D721Med (cell line): Measurements from ENCODE around the gene ARL16.

Experiments
- DNase-seq: peaks from one replicate; pipeline ENCODE4 v3.0.0; 2011; ENCODE audit warnings: low spot score; ENCODE audit not compliant: insufficient read length
- FAIRE-seq: peaks from 2 replicates; lab custom pipeline; 2011; peaks lifted over from hg19 to GRCh38; lab: Jason Lieb, UNC
- CTCF ChIP-seq: IDR thresholded peaks from 2 replicates; pipeline ENCODE4 v1.5.1; 2012; ENCODE audit warnings: mild to moderate bottlenecking, control low read depth; ENCODE audit not compliant: insufficient read depth; ENCODE audit errors: missing control alignments

ARL16 gene

GRCh38 chr17:81705518-81706231 is 22.1 kb upstream of the ARL16 start:
- TF ChIP-seq CTCF: no peak
- no peak for DNase-seq
- FAIRE-seq: no peak

- DNase-seq: no peak
- no peak for FAIRE-seq
- TF ChIP-seq CTCF: no peak
Measured at GRCh38 chr17:81703747-81704654, 20.4 kb upstream of the ARL16 start.

GRCh38 chr17:81702934-81703746 is 19.5 kb upstream of the ARL16 start, which contains the start of gene MRPL12:
TSS of gene MRPL12 (plus strand) at chr17:81703367. CDS start at chr17:81703502, 135 bp downstream.
- no peak for FAIRE-seq
- DNase-seq: peak; percentile 98
- TF ChIP-seq CTCF: peak; percentile 3

GRCh38 chr17:81701288-81702071 is 17.9 kb upstream of the ARL16 start:
- no peak for DNase-seq
- peak; percentile 6 for TF ChIP-seq CTCF
- no peak for FAIRE-seq

GRCh38 chr17:81700353-81701287 is 17.0 kb upstream of the ARL16 start:
- DNase-seq: no peak
- FAIRE-seq: no peak
- no peak for TF ChIP-seq CTCF
